ENCODE data around the gene NVL.

DNA sequence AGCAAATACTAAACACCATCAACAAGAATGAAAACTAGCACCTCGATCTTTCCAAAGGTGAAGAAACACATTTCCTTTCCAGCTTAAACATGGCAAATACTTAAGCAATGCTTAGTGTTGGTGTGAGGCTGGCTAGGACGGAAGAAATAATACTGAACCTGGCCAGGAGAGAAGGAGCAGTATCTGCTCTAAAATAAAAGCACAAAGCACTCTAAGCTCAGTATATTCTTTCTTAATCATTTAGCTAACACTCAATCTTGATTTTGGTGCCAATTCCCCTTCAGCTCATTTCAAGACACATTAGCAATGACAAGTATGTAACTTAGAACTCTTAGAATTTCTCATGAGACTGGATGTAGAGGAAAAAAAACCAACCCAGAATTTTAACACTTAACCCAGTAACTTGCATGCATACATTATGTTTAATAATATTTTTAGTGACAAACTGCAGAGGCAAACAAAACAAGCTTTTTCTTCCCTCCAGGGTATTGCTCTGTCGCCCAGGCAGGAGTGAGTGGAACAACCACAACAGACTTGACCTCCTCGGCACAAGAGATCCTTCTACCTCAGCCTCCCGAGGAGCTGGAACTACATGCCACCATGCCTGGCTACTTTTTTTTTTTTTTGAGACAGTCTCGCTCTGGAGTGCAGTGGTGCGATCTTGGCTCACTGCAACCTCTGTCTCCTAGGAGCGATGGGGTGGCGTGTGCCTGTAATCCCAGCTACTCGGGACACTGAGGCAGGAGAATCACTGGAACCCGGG, 92.7 kb downstream of the NVL start:
- TF ChIP-seq CTCF (IDR thresholded peaks at IDR 0.05) (no peak), MAX (IDR thresholded peaks at IDR 0.05; ENCODE audit: low read depth) (no peak), YY1 (IDR thresholded peaks at IDR 0.05; ENCODE audit: low read depth) (no peak), NFIC (IDR thresholded peaks at IDR 0.05; ENCODE audit: borderline replicate concordance) (no peak), POLR2AphosphoS5 (IDR thresholded peaks at IDR 0.05; ENCODE audit: low read depth, low read length) (no peak), EZH2phosphoT487 (IDR thresholded peaks at IDR 0.05; ENCODE audit: borderline replicate concordance, low read depth) (no peak), TCF12 (IDR thresholded peaks at IDR 0.05) (no peak), RCOR1 (IDR thresholded peaks at IDR 0.05; ENCODE audit: low read length) (no peak), ELF1 (IDR thresholded peaks at IDR 0.05) (no peak), RFX5 (IDR thresholded peaks at IDR 0.05; ENCODE audit: low read length) (no peak), CHD2 (IDR thresholded peaks at IDR 0.05; ENCODE audit: low read length, partially characterized antibody) (no peak), NRF1 (IDR thresholded peaks at IDR 0.05; ENCODE audit: low read depth, low read length) (no peak)
- TF ChIP-seq, protein P1, sequence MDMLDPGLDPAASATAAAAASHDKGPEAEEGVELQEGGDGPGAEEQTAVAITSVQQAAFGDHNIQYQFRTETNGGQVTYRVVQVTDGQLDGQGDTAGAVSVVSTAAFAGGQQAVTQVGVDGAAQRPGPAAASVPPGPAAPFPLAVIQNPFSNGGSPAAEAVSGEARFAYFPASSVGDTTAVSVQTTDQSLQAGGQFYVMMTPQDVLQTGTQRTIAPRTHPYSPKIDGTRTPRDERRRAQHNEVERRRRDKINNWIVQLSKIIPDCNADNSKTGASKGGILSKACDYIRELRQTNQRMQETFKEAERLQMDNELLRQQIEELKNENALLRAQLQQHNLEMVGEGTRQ (IDR thresholded peaks at IDR 0.05; ENCODE audit: borderline replicate concordance, low read depth, low read length): no peak

All from SK-N-SH (cell line).